ENCODE data around the gene CDX1.

CDX1 gene

GRCh38 chr5:150181766-150182545, 15.4 kb downstream of the CDX1 start:
- in situ Hi-C loops (cut with MboI; ENCODE audit: low sequenced_read_pairs), result no loop called here
- no peaks in the 10 kb centered on the region for H3K36me3 ChIP-seq (replicated peaks)
- no peaks in the 10 kb centered on the region for H3K27me3 ChIP-seq (ENCODE audit: low read depth)
- no peak overlapping the region for H3K4me3 ChIP-seq
- DNase-seq (ENCODE audit: low spot score in 2 of 2), result no peak
- H3K9me3 ChIP-seq, result no peaks in the 10 kb centered on the region
- no peaks in the 10 kb centered on the region for H3K4me1 ChIP-seq

- in situ Hi-C loops (cut with MboI; ENCODE audit: low sequenced_read_pairs), result no loop called here
- Histone ChIP-seq H3K27me3 (ENCODE audit: low read depth) (no peaks in the 10 kb centered on the region), H3K36me3 (replicated peaks) (no peaks in the 10 kb centered on the region), H3K9me3 (no peaks in the 10 kb centered on the region), H3K4me3 (no peak overlapping the region), H3K4me1 (no peaks in the 10 kb centered on the region)
- DNase-seq (ENCODE audit: low spot score in 2 of 2), result no peak
Measured at GRCh38 chr5:150182774-150183173, 16.2 kb downstream of the CDX1 start.

GRCh38 chr5:150183436-150183835, 16.9 kb downstream of the CDX1 start:
- no peaks in the 10 kb centered on the region for H3K27me3 ChIP-seq (ENCODE audit: low read depth)
- no peaks in the 10 kb centered on the region for H3K36me3 ChIP-seq (replicated peaks)
- in situ Hi-C loops (cut with MboI; ENCODE audit: low sequenced_read_pairs), result no loop called here

GRCh38 chr5:150184006-150184405, 17.4 kb downstream of the CDX1 start:
- in situ Hi-C loops (cut with MboI; ENCODE audit: low sequenced_read_pairs), result no loop called here
- no peak overlapping the region for H3K4me3 ChIP-seq
- H3K27me3 ChIP-seq (ENCODE audit: low read depth), result no peaks in the 10 kb centered on the region
- DNase-seq (ENCODE audit: low spot score in 2 of 2), result no peak
- H3K9me3 ChIP-seq, result no peaks in the 10 kb centered on the region
- H3K4me1 ChIP-seq, result no peaks in the 10 kb centered on the region
- H3K36me3 ChIP-seq (replicated peaks), result no peaks in the 10 kb centered on the region

More at GRCh38 chr5:150183436-150183835, 16.9 kb downstream of the CDX1 start:
- Histone ChIP-seq H3K4me1 (no peaks in the 10 kb centered on the region), H3K4me3 (no peak overlapping the region), H3K9me3 (no peaks in the 10 kb centered on the region)
- DNase-seq (ENCODE audit: low spot score in 2 of 2), result no peak

- DNase-seq (ENCODE audit: low spot score in 2 of 2), result no peak
- H3K36me3 ChIP-seq (replicated peaks), result no peaks in the 10 kb centered on the region
- no peak overlapping the region for H3K4me3 ChIP-seq
Measured at GRCh38 chr5:150184990-150185912, 18.7 kb downstream of the CDX1 start.

GRCh38 chr5:150186137-150186536, 19.6 kb downstream of the CDX1 start:
- in situ Hi-C loops (cut with MboI; ENCODE audit: low sequenced_read_pairs), result no loop called here
- Histone ChIP-seq H3K9me3 (no peaks in the 10 kb centered on the region), H3K4me3 (no peak overlapping the region), H3K36me3 (replicated peaks) (no peaks in the 10 kb centered on the region), H3K4me1 (no peaks in the 10 kb centered on the region), H3K27me3 (ENCODE audit: low read depth) (peaks cover 3% of the 10 kb centered on the region; the same call in 1 of the 2 replicates)
- DNase-seq (ENCODE audit: low spot score in 2 of 2), result no peak

More at GRCh38 chr5:150184990-150185912, 18.7 kb downstream of the CDX1 start:
- H3K27me3 ChIP-seq (ENCODE audit: low read depth), result no peaks in the 10 kb centered on the region
- no peaks in the 10 kb centered on the region for H3K9me3 ChIP-seq
- in situ Hi-C loops (cut with MboI; ENCODE audit: low sequenced_read_pairs), result no loop called here
- H3K4me1 ChIP-seq, result no peaks in the 10 kb centered on the region

- Histone ChIP-seq H3K4me1 (no peaks in the 10 kb centered on the region), H3K9me3 (no peaks in the 10 kb centered on the region), H3K36me3 (replicated peaks) (no peaks in the 10 kb centered on the region), H3K4me3 (no peak overlapping the region), H3K27me3 (ENCODE audit: low read depth) (peaks cover 3% of the 10 kb centered on the region; the same call in 1 of the 2 replicates)
- in situ Hi-C loops (cut with MboI; ENCODE audit: low sequenced_read_pairs), result no loop called here
- no peak for DNase-seq (ENCODE audit: low spot score in 2 of 2)
Measured at GRCh38 chr5:150186897-150187296, 20.3 kb downstream of the CDX1 start.

- Histone ChIP-seq H3K4me3 (no peak overlapping the region), H3K4me1 (no peaks in the 10 kb centered on the region), H3K9me3 (no peaks in the 10 kb centered on the region), H3K27me3 (ENCODE audit: low read depth) (peaks cover 3% of the 10 kb centered on the region; the same call in 1 of the 2 replicates), H3K36me3 (replicated peaks) (no peaks in the 10 kb centered on the region)
- DNase-seq (ENCODE audit: low spot score in 2 of 2), result no peak
- in situ Hi-C loops (cut with MboI; ENCODE audit: low sequenced_read_pairs), result no loop called here
Measured at GRCh38 chr5:150188146-150188842, 21.7 kb downstream of the CDX1 start.

GRCh38 chr5:150189326-150189725, 22.7 kb downstream of the CDX1 start:
- in situ Hi-C loops (cut with MboI; ENCODE audit: low sequenced_read_pairs), result no loop called here
- Histone ChIP-seq H3K4me1 (no peaks in the 10 kb centered on the region), H3K9me3 (no peaks in the 10 kb centered on the region), H3K27me3 (ENCODE audit: low read depth) (peaks cover 3% of the 10 kb centered on the region; the same call in 1 of the 2 replicates), H3K4me3 (no peak overlapping the region), H3K36me3 (replicated peaks) (no peaks in the 10 kb centered on the region)
- DNase-seq (ENCODE audit: low spot score in 2 of 2), result no peak

- peaks cover 3% of the 10 kb centered on the region; the same call in 1 of the 2 replicates for H3K27me3 ChIP-seq (ENCODE audit: low read depth)
- no peak for DNase-seq (ENCODE audit: low spot score in 2 of 2)
- no peaks in the 10 kb centered on the region for H3K9me3 ChIP-seq
- in situ Hi-C loops (cut with MboI; ENCODE audit: low sequenced_read_pairs), result no loop called here
- no peak within 1 kb of the TSS for H3K4me3 ChIP-seq
- H3K4me1 ChIP-seq, result no peaks in the 10 kb centered on the region
- no peaks in the 10 kb centered on the region for H3K36me3 ChIP-seq (replicated peaks)
Measured at GRCh38 chr5:150189728-150190502, 23.3 kb downstream of the CDX1 start, which contains the start of gene SLC6A7. SLC6A7 (plus strand) TSS chr5:150190062; CDS start chr5:150190328, 266 bp downstream.

GRCh38 chr5:150190503-150190979, 24.0 kb downstream of the CDX1 start:
- Histone ChIP-seq H3K36me3 (replicated peaks) (no peaks in the 10 kb centered on the region), H3K9me3 (no peaks in the 10 kb centered on the region), H3K4me3 (no peak overlapping the region), H3K27me3 (ENCODE audit: low read depth) (peaks cover 3% of the 10 kb centered on the region; the same call in 1 of the 2 replicates), H3K4me1 (no peaks in the 10 kb centered on the region)
- in situ Hi-C loops (cut with MboI; ENCODE audit: low sequenced_read_pairs), result no loop called here
- DNase-seq (ENCODE audit: low spot score in 2 of 2), result no peak

GRCh38 chr5:150190987-150191386, 24.4 kb downstream of the CDX1 start:
- Histone ChIP-seq H3K36me3 (replicated peaks) (no peaks in the 10 kb centered on the region), H3K27me3 (ENCODE audit: low read depth) (peaks cover 3% of the 10 kb centered on the region; the same call in 1 of the 2 replicates), H3K9me3 (no peaks in the 10 kb centered on the region), H3K4me1 (no peaks in the 10 kb centered on the region), H3K4me3 (no peak overlapping the region)
- in situ Hi-C loops (cut with MboI; ENCODE audit: low sequenced_read_pairs), result no loop called here
- DNase-seq (ENCODE audit: low spot score in 2 of 2), result no peak

- in situ Hi-C loops (cut with MboI; ENCODE audit: low sequenced_read_pairs), result no loop called here
- Histone ChIP-seq H3K36me3 (replicated peaks) (no peaks in the 10 kb centered on the region), H3K9me3 (no peaks in the 10 kb centered on the region), H3K27me3 (ENCODE audit: low read depth) (peaks cover 3% of the 10 kb centered on the region; the same call in 1 of the 2 replicates), H3K4me1 (no peaks in the 10 kb centered on the region), H3K4me3 (no peak overlapping the region)
- no peak for DNase-seq (ENCODE audit: low spot score in 2 of 2)
Measured at GRCh38 chr5:150192462-150192861, 25.9 kb downstream of the CDX1 start.

All from HAP-1 (cell line).